ENCODE results near the gene ISM1.

Gene ISM1

GRCh38 chr20:13262671-13263360, 41.7 kb downstream of the ISM1 start:
- Histone ChIP-seq H3K4me3 (ENCODE audit: low read length) (no peak overlapping the region), H3K27ac (ENCODE audit: low read depth, low read length) (no peak overlapping the region), H3K79me2 (ENCODE audit: control insufficient read depth, low read length) (no peaks in the 10 kb centered on the region), H3K27me3 (ENCODE audit: control insufficient read depth, low read length) (no peaks in the 10 kb centered on the region), H4K20me1 (ENCODE audit: control insufficient read depth, insufficient read depth, low read depth, low read length) (no peaks in the 10 kb centered on the region), H3K4me2 (ENCODE audit: low read length) (no peak overlapping the region), H3F3A (ENCODE audit: control insufficient read depth, insufficient read depth) (no peaks in the 10 kb centered on the region), H3K9me3 (ENCODE audit: control insufficient read depth, insufficient read depth, low read length) (no peaks in the 10 kb centered on the region), H3K36me3 (ENCODE audit: control insufficient read depth, low read length) (no peaks in the 10 kb centered on the region), H3K4me1 (ENCODE audit: control insufficient read depth, low read length) (no peaks in the 10 kb centered on the region), H3K9me2 (replicated peaks; ENCODE audit: control insufficient read depth, low read length) (no peaks in the 10 kb centered on the region)
- no peak for TF ChIP-seq EZH2phosphoT487 (IDR thresholded peaks at IDR 0.05; ENCODE audit: borderline replicate concordance, low read length)
- TF ChIP-seq, protein P1, sequence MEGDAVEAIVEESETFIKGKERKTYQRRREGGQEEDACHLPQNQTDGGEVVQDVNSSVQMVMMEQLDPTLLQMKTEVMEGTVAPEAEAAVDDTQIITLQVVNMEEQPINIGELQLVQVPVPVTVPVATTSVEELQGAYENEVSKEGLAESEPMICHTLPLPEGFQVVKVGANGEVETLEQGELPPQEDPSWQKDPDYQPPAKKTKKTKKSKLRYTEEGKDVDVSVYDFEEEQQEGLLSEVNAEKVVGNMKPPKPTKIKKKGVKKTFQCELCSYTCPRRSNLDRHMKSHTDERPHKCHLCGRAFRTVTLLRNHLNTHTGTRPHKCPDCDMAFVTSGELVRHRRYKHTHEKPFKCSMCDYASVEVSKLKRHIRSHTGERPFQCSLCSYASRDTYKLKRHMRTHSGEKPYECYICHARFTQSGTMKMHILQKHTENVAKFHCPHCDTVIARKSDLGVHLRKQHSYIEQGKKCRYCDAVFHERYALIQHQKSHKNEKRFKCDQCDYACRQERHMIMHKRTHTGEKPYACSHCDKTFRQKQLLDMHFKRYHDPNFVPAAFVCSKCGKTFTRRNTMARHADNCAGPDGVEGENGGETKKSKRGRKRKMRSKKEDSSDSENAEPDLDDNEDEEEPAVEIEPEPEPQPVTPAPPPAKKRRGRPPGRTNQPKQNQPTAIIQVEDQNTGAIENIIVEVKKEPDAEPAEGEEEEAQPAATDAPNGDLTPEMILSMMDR (IDR thresholded peaks at IDR 0.05; ENCODE audit: low read depth, low read length, poor library complexity, severe bottlenecking): no peak

DNA sequence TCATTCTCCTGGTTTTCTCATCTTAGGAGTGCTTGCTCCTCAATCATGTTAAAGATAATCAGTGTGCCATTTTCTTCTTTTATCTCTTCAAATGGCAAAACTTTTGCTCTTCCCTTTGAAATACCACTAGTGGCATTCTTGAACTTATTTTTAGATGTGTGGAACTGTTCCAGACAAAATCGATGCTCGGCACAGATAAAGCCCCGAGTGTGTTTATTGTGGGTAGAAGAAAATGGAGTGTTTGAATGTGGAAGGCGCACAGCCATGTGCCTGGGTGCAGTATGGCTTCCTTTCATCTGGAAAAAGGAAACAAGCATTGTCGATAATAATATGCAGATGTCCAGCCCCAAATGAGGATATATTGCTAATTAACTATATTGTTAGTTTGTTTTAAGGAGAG, 42.4 kb downstream of the ISM1 start:
- H3K4me2 ChIP-seq (ENCODE audit: low read length): no peak overlapping the region
- no peaks in the 10 kb centered on the region for H3K4me1 ChIP-seq (ENCODE audit: control insufficient read depth, low read length)
- H3K4me3 ChIP-seq (ENCODE audit: low read length): no peak overlapping the region
- H3F3A ChIP-seq (ENCODE audit: control insufficient read depth, insufficient read depth): no peaks in the 10 kb centered on the region
- no peaks in the 10 kb centered on the region for H3K9me3 ChIP-seq (ENCODE audit: control insufficient read depth, insufficient read depth, low read length)
- TF ChIP-seq, protein P1 (IDR thresholded peaks at IDR 0.05; ENCODE audit: low read depth, low read length, poor library complexity, severe bottlenecking): no peak
- TF ChIP-seq EZH2phosphoT487 (IDR thresholded peaks at IDR 0.05; ENCODE audit: borderline replicate concordance, low read length): no peak
- H3K27ac ChIP-seq (ENCODE audit: low read depth, low read length): no peak overlapping the region
- no peaks in the 10 kb centered on the region for H4K20me1 ChIP-seq (ENCODE audit: control insufficient read depth, insufficient read depth, low read depth, low read length)
- H3K9me2 ChIP-seq (replicated peaks; ENCODE audit: control insufficient read depth, low read length): no peaks in the 10 kb centered on the region
- H3K27me3 ChIP-seq (ENCODE audit: control insufficient read depth, low read length): no peaks in the 10 kb centered on the region
- no peaks in the 10 kb centered on the region for H3K79me2 ChIP-seq (ENCODE audit: control insufficient read depth, low read length)
- H3K36me3 ChIP-seq (ENCODE audit: control insufficient read depth, low read length): no peaks in the 10 kb centered on the region

GRCh38 chr20:13264907-13265306, 43.8 kb downstream of the ISM1 start:
- no peaks in the 10 kb centered on the region for H3K9me3 ChIP-seq (ENCODE audit: control insufficient read depth, insufficient read depth, low read length)
- H4K20me1 ChIP-seq (ENCODE audit: control insufficient read depth, insufficient read depth, low read depth, low read length): no peaks in the 10 kb centered on the region
- H3K4me3 ChIP-seq (ENCODE audit: low read length): no peak overlapping the region
- no peak overlapping the region for H3K4me2 ChIP-seq (ENCODE audit: low read length)
- H3K36me3 ChIP-seq (ENCODE audit: control insufficient read depth, low read length): no peaks in the 10 kb centered on the region
- H3K27me3 ChIP-seq (ENCODE audit: control insufficient read depth, low read length): no peaks in the 10 kb centered on the region
- no peaks in the 10 kb centered on the region for H3F3A ChIP-seq (ENCODE audit: control insufficient read depth, insufficient read depth)
- no peaks in the 10 kb centered on the region for H3K9me2 ChIP-seq (replicated peaks; ENCODE audit: control insufficient read depth, low read length)
- no peaks in the 10 kb centered on the region for H3K79me2 ChIP-seq (ENCODE audit: control insufficient read depth, low read length)
- H3K4me1 ChIP-seq (ENCODE audit: control insufficient read depth, low read length): no peaks in the 10 kb centered on the region
- no peak overlapping the region for H3K27ac ChIP-seq (ENCODE audit: low read depth, low read length)
- no peak for TF ChIP-seq EZH2phosphoT487 (IDR thresholded peaks at IDR 0.05; ENCODE audit: borderline replicate concordance, low read length)
- TF ChIP-seq, protein P1 (IDR thresholded peaks at IDR 0.05; ENCODE audit: low read depth, low read length, poor library complexity, severe bottlenecking): no peak

All from DOHH2 (cell line).